ENCODE measurements around the gene HPSE2. TPM values are rescaled to one million over a fixed set of nuclear protein-coding genes. Genes with fewer than 3 reads are reported as not detected.

HPSE2 gene
- total RNA-seq, 1 donor from 2014 or later = 3.4 TPM

DNA sequence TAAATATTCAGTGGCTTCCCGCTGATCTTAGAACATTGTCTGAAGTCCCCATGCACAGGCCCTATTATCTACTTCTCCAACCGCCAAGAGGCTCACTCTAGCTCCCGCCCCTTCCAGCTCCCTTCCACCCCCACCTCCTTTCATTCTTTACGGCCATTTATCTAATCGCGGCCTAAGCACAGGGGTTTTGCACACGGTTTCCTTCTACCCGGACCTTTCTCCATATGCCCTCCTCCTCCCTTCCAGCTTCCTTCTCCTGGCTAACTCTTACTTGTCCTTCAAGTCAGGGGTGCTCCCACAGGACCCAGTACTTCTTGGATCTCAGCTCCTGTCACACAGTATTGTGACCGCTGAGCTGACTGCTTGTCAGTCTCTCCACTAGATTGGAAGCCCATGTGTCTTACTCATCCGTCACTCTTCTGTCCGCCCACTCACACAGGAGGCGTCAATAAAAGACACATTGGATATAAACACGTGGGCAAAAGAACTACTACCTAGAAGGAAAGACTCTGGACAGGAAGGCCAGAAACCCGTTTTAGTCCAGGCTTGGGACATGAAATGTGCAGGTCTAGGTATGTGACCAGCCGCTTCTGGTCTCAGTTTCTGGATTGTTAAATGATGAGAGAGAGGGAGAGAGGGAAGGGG lies 768.7 kb downstream of the HPSE2 start:
- Histone ChIP-seq H3K27ac (no peak overlapping the region), H3K9me3 (no peaks in the 10 kb centered on the region), H3K36me3 (no peaks in the 10 kb centered on the region), H3K4me1 (peaks cover 7% of the 10 kb centered on the region), H3K27me3 (no peaks in the 10 kb centered on the region), H3K4me3 (no peak overlapping the region)
- ATAC-seq (no peak), DNase-seq (no peak)
- intact Hi-C loops (cut with DNase I) = loop anchor here (10.0 kb wide), 1 partner anchor 778 kb away; no protein-coding TSS in a partner anchor
- TF ChIP-seq, protein P1, sequence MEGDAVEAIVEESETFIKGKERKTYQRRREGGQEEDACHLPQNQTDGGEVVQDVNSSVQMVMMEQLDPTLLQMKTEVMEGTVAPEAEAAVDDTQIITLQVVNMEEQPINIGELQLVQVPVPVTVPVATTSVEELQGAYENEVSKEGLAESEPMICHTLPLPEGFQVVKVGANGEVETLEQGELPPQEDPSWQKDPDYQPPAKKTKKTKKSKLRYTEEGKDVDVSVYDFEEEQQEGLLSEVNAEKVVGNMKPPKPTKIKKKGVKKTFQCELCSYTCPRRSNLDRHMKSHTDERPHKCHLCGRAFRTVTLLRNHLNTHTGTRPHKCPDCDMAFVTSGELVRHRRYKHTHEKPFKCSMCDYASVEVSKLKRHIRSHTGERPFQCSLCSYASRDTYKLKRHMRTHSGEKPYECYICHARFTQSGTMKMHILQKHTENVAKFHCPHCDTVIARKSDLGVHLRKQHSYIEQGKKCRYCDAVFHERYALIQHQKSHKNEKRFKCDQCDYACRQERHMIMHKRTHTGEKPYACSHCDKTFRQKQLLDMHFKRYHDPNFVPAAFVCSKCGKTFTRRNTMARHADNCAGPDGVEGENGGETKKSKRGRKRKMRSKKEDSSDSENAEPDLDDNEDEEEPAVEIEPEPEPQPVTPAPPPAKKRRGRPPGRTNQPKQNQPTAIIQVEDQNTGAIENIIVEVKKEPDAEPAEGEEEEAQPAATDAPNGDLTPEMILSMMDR (IDR thresholded peaks at IDR 0.05) = no peak

DNA sequence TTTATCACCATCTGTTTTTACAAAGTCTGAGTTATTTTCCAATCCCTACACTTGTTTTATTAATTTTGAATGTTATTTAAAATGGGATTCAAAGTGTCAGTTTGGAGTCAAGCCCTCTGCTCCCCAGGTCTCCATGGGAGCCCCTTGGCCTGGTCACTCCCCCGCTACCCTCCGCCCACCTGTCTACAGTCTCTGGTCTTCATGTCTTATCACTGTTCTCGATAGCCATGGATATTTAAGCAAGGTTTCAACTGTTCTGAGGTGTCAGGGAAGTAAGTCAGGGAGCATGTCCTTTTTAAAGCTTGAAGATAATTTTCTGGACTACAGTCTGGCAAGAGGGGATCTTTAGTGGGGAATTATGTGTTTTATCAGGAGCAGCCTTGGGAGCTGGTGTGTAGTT lies 769.8 kb downstream of the HPSE2 start:
- Histone ChIP-seq H3K4me3 (no peak overlapping the region), H3K4me1 (peaks cover 11% of the 10 kb centered on the region), H3K27me3 (no peaks in the 10 kb centered on the region), H3K9me3 (no peaks in the 10 kb centered on the region), H3K36me3 (no peaks in the 10 kb centered on the region), H3K27ac (no peak overlapping the region)
- ATAC-seq (no peak), DNase-seq (no peak)
- TF ChIP-seq, protein P1 (IDR thresholded peaks at IDR 0.05) = no peak
- intact Hi-C loops (cut with DNase I) = loop anchor here (10.0 kb wide), 1 partner anchor 779 kb away; no protein-coding TSS in a partner anchor

DNA sequence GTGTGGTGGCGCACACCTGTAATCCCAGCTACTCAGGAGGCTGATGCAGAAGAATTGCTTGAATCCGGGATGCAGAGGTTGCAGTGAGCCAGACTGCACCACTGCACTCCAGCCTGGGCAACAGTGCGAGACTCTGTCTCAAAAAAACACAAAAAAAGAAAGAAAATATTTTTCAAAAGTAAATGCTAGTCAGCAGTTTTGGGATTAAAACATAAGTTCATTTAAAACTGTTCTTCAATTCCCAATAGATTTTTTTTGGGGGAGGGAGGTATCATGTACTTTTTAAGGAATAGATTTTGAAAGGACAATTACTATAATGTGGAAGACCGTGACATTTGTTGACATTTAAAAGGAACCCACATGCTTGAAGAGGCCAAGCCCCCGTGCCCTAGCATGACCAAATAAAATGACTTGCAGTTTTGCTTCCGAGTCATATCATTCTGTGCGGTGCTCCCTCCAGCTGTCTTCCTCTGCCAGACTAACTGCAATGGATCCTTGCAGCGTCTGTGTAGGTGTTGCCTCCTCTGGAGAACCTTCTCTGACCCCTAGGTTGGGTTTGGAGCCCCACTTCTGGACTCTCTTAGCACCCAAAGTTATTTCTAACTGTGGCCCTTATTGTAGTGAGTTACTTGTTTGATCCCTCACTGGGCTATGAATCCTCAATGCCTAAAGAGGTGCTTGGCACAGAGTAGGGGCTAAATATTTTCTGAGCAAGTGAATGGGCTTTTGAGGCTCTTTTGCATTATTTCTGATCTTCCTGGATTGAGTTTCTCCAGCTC lies 771.5 kb downstream of the HPSE2 start:
- intact Hi-C loops (cut with DNase I) = loop anchor here (10.0 kb wide), 1 partner anchor 781 kb away; no protein-coding TSS in a partner anchor
- Histone ChIP-seq H3K27me3 (no peaks in the 10 kb centered on the region), H3K36me3 (no peaks in the 10 kb centered on the region), H3K27ac (no peak overlapping the region), H3K4me1 (peaks cover 13% of the 10 kb centered on the region), H3K4me3 (no peak overlapping the region), H3K9me3 (no peaks in the 10 kb centered on the region)
- DNase-seq = no peak
- no peak for ATAC-seq
- TF ChIP-seq, protein P1 (IDR thresholded peaks at IDR 0.05) = no peak

DNA sequence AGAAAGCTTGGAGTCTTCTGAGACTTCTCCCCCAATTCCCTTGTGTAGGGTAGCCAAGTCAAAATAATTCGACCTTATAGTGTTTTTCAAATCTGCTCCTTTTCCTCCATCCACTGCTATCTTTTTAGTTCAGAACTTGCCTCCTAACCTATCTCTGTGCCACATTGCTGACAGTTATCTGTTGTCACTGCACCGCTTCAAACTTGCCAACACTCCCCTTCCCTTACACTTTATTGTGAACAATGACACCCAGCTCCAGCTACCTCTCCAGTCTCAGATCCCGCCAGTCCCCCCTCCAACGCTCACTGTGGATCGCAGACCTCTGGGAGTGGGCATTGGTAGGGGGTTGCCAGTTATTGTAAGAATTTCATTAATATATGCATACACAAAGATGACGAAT lies 772.6 kb downstream of the HPSE2 start:
- ATAC-seq (no peak), DNase-seq (no peak)
- TF ChIP-seq, protein P1 (IDR thresholded peaks at IDR 0.05) = no peak
- Histone ChIP-seq H3K36me3 (no peaks in the 10 kb centered on the region), H3K4me3 (no peak overlapping the region), H3K27me3 (no peaks in the 10 kb centered on the region), H3K9me3 (no peaks in the 10 kb centered on the region), H3K27ac (no peak overlapping the region), H3K4me1 (peaks cover 11% of the 10 kb centered on the region)
- intact Hi-C loops (cut with DNase I) = loop anchor here (10.0 kb wide), 1 partner anchor 782 kb away; no protein-coding TSS in a partner anchor

DNA sequence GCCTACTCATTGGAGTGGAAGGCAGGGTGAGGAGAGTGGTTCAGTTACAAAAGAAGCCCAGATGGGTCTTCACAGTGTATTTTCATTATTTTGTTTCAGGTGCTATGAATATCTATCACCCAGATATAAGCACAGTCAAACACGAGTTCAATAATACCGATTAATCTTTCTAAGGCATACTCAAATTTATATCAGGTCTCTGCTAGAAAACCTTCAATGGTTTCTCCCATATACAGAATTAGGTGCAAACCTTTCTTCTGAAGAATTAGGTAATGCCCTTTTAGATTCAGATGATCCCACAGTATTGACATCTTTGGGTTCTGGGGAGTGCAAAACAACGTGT lies 774.2 kb downstream of the HPSE2 start:
- ATAC-seq = no peak
- Histone ChIP-seq H3K27ac (no peak overlapping the region), H3K9me3 (no peaks in the 10 kb centered on the region), H3K4me1 (peaks cover 6% of the 10 kb centered on the region), H3K27me3 (no peaks in the 10 kb centered on the region), H3K4me3 (no peak overlapping the region), H3K36me3 (no peaks in the 10 kb centered on the region)
- intact Hi-C loops (cut with DNase I) = loop anchor here (10.0 kb wide), 1 partner anchor 783 kb away; no protein-coding TSS in a partner anchor
- no peak for DNase-seq
- TF ChIP-seq, protein P1 (IDR thresholded peaks at IDR 0.05) = no peak
